Skin epidermis (tissue), 12 donors: Measurements from ENCODE around the gene GALNT2.
A peak's percentile ranks its signal among the peaks of the same experiment; 100 is the strongest.

Experiments
- H3K27ac ChIP-seq, 21 experiments: fragments of 200-600 bp; sonication (generic) in 11 of 21; one replicate each; pipeline ENCODE4 v1.5.0; 2020; ENCODE audit warnings: mild to moderate bottlenecking in 3 of 21, inconsistent platforms in 2 of 21, moderate library complexity in 2 of 21
- H3K4me3 ChIP-seq, 7 experiments: fragments of 200-600 bp; sonication (generic) in 2 of 7; one replicate each; pipeline ENCODE4 v1.5.0; 2020; ENCODE audit warnings: inconsistent platforms in 2 of 7, mild to moderate bottlenecking in 2 of 7, moderate library complexity in 1 of 7

The GALNT2 gene

DNA sequence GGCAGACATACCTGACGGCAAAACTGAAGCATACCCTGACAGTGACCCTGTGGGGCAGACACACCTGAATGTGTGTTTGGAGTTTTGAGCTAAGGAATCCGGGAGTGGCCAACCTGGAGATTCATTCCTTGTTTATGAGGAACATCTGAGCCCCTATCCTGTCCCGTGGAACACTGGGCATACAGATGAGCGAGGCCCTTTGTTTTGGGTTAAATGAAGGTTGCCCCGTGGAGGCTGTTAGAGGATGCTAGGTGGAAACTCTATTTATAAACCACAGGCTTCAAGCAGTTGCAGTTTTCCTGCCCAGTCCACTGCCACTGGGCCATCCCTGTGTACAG lies 18.1 kb downstream of the GALNT2 start:
- Histone ChIP-seq H3K27ac (peak overlapping the region in 12 of 21 experiments; percentile 20 to 76 (median 56)), H3K4me3 (no peak overlapping the region)

DNA sequence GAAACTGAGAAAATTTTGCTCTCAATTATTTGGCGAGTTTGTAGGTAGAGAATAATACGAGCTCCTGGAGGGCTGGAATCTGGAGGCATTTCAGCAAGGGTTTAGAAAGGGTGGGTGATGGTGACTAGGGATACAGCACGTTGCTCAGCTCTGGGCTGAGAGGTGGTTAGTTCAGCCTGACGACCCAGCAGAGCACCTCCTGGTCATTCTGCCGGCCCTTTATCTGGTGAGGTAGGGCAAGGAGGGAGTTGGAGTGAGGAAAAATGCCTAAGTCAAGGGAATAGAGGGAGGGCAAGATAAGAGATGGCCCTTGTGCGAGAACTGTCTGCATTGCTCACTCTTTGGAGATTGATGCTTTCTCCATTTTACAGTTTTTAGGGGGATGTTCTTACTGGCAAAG lies 19.1 kb downstream of the GALNT2 start:
- Histone ChIP-seq H3K27ac (peak overlapping the region in 3 of 21 experiments; percentile 58 to 76 (median 65)), H3K4me3 (no peak overlapping the region)

DNA sequence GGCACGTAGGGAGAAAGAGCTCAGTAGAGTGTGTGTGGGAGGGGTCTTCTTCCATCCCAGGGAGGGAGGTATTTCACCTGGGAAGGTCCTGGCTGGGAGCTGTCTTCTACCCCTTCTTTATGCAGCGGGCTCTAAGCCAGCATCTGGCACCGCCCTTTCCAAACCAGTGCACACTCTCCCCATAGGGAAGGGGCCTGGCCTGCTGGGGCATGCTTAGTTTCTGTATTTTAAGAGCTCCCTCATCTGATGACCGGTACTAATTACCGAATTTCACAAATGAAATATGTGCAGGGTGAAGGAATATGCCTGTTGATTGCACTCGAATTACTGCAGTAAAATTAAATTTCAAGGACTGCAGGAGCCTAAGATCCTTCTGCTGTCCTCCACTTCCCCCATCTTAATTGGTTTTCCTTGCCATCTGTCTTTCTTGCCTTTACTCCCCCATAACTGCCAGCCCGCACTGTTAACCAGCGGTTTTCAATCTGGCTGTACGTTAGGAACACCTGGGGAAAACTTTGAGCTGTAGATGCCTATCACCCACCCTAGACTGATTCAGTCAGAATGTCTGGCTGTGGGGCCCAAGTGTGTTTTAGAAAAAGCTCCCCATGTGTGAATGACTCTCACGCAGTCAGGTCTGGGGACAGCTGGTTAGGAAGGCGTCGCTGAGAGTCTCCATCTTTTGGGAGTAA lies 20.1 kb downstream of the GALNT2 start:
- Histone ChIP-seq H3K27ac (peak overlapping the region in 2 of 21 experiments; percentile 14 to 76), H3K4me3 (no peak overlapping the region)

DNA sequence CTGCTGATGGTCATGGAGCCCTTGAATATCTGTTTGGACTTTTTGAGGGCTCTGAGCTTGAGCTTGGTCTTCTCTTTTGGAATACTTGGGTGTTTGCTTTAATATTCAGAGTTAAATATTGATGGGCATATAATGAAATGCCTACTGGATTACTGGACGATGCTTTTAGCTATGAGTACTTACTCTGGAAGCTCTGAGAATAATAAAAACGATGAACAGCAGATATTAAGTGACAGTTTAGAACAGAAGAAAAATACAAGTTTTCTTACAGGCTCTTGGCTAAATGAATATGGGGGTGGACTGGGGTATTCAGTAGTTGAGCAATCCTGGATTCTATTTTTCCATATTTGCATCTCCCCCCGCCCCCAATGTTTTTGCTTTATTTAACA lies 20.7 kb downstream of the GALNT2 start:
- peak overlapping the region in 1 of 21 experiments; percentile 14 for H3K27ac ChIP-seq
- no peak overlapping the region for H3K4me3 ChIP-seq

DNA sequence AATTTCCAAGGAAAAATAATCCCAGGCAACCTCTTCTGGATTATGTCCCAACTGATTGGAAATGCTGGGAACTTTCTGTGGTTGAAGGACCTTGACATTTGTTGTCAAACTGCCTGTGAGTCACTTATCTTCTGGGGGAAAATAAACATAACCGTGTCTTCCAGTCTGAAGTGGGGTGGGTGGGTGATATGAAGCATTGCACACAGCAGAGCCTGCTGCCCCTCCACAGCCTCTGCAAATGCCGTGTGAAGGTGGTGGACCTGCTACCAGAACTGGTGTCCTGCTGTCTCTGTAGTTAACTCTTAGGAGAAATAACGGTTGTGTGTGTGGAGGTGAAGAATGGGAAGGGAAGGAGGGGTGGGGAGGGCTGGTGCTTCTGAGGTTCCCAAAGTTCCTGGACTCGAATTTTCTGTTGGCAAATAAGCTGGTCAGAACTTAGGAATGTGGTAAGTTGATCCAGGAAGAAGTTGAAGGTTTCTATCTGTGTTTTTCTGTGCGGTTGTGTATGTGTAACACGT lies 23.2 kb downstream of the GALNT2 start:
- no peak overlapping the region for H3K4me3 ChIP-seq
- H3K27ac ChIP-seq, result no peak overlapping the region

DNA sequence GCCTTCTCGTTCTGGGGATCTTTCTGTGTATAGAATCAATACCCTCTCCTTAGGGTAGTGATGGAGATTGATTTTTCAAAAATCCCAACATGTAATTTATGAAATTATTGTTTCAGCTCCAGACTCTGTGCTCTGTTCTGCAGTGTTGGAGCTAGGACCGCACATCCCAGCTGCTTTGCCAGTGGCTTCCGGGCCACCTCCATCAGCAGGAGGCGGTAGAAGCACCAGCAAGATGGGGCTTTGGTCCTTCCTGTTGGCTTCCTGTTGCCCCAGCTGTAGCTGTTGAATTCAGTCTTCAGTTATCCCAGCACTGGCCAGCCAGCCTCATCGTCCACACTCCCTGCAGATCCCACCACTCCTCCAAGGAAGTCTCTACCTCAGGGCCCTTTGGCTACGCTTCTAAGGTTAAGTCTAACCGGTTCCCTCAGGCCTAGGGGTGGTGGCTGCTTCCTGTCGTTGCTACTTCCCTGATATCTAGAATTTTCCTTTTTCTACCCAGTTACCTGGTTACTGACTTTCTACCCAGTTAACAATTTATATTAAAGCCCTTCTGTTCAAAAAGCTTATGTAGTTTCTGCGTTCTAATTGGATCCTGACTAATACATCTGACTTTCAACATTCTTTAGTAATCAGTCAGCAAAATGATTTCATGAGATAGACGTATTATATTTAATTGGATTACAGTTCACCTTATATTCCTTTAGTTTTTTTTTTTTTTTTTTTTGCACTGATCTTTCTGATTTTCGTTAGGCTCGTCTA lies 24.6 kb downstream of the GALNT2 start:
- Histone ChIP-seq H3K27ac (no peak overlapping the region), H3K4me3 (no peak overlapping the region)

DNA sequence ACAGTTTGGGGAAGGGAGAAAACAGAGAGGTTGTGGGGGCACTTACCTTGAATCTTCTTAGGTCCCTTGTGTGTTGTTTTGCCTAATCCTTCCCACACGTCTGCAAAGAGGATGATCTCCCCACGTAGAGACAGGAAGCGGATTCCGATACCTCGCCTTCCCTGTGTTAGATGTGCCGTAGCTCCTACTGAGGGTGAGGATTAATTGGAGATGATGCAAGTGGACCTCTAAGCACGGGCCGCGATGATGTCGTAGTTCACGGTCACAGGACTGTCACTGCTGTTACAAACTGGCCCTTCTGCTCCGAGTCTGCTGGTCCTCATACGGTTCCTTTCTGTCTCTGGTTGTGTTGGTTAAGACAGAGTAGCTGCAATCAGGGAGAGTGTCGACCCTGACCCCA lies 27.7 kb downstream of the GALNT2 start:
- Histone ChIP-seq H3K27ac (no peak overlapping the region), H3K4me3 (no peak overlapping the region)

DNA sequence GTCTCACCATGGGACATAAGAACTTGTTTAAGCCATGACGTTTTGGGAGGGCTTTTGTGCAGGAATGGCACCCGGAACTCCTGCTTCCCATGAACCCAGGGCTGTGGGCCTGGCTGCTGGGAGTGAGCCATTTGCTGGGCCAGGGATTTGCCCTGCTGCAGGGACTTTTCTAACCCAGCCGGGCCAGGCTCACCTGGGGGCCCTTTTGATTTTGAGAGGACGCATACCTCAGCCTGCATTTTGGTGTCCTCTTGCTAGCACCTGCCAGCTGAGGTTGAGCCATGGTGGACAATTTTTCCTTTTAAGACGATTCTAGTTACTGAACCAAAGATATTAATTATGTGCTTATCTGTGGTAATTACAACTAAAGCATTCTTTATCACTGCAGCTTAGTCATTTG lies 28.9 kb downstream of the GALNT2 start:
- no peak overlapping the region for H3K4me3 ChIP-seq
- no peak overlapping the region for H3K27ac ChIP-seq

DNA sequence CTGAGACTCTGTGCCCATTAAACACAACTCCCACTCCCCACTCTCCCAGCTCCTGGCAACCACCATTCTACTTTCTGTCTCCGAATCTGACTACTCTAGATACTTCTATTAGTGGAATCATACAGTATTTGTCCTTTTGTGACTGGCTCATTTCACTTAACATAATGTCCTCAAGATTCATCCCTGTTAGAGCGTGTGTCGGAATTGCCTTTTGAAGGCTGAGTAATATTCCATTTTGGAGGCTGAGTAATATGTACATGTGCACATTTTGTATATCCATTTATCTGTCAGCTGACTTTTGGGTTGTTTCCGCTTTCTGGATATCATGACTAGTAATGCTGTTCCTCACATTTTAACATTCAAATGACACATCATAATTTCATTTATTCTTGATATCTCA lies 30.3 kb downstream of the GALNT2 start:
- no peak overlapping the region for H3K4me3 ChIP-seq
- H3K27ac ChIP-seq, result no peak overlapping the region

DNA sequence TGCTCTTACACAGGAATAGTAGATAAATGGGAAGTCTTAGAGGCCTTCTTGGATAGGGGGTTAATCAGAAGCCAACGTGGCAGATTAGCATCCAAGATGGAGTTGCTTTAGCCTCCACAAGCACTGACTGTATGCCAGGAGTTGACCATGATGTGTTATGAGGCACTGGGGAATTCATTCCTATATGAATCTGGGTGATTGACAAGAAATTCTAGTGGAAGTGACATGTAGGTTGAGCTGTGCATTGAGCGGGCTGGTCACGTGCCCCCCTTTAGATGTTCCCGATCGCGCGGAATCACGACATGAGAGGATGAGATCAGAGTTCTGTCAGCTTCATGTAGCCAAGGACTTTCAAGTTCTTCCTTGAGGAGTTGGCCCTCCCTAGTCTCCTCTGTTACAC lies 31.7 kb downstream of the GALNT2 start:
- no peak overlapping the region for H3K4me3 ChIP-seq
- H3K27ac ChIP-seq, result no peak overlapping the region

DNA sequence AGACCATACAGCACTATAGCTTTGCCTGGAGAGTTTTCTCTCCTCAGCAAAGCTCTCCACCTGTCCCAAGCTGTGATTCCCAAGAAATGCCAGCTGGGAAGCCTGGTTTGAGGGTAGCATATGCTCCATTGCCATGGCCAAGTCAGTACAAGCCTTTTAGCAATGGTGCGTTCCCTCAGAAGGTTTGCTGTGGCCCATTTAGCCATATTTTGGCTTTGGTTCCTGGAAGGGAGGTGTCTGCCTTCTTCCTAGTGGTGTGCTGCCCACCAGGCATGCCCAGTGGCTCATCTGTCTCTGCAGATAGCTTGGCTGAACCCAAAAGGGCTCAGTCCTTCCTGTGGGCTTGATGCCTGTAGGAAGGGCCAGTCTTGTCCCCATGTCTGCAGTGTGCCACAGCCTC lies 32.4 kb downstream of the GALNT2 start:
- Histone ChIP-seq H3K4me3 (no peak overlapping the region), H3K27ac (no peak overlapping the region)

DNA sequence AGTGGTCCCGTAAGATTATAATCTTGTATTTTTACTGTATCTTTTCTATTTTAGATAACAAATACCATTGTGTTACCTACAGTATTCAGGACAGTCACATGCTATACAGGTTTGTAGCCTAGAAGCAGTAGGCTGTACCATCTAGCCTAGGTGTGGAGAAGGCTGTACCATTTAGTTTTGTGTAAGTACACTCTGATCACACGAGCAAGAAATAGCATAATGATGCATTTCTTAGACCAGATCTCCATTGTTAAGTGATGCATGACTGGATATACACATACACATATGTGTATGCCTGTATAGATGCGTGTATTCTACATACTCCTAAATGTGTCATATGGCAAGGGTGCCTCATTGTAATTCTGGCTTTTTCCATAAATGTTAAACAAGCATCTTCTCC lies 33.9 kb downstream of the GALNT2 start:
- Histone ChIP-seq H3K27ac (no peak overlapping the region), H3K4me3 (no peak overlapping the region)

DNA sequence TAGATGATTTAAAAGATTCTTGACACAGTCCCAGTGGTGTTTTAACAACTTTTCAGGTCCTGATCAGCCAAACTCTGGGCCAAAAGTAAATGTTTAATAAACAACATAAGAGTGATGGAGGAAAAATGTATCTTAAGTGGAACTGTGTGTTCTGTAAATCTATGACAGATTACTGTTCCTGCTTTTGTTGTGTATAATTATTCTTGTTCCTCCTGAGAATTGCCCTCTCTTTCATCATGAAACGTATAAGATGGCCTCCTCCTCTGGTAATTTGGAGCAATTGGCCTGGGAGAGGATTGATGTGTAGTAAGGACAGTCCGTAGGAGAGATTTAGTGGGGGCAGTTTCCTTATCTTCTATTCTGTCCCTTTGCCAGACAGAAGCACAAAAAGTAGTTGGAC lies 34.5 kb downstream of the GALNT2 start:
- no peak overlapping the region for H3K4me3 ChIP-seq
- H3K27ac ChIP-seq, result no peak overlapping the region

DNA sequence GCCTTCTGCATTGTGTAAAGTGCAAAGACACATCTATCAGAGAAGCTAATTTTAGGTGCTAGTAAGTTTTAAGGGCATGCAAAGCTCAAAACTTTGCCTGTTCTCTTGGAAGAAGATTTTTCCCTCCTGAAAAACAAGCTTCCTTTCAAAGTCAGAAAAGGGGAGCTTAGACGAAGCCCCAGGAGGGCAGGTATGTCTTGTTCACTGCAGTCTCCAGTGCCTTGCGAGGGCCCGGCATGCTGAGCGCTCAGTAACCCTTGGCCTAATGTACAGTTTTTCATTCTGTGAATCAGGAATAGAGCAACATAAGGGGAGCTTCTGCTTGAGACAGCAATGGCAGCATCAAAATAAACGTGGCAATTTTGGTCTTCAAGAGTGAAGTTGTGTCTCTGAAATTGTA lies 35.0 kb downstream of the GALNT2 start:
- Histone ChIP-seq H3K27ac (no peak overlapping the region), H3K4me3 (no peak overlapping the region)

DNA sequence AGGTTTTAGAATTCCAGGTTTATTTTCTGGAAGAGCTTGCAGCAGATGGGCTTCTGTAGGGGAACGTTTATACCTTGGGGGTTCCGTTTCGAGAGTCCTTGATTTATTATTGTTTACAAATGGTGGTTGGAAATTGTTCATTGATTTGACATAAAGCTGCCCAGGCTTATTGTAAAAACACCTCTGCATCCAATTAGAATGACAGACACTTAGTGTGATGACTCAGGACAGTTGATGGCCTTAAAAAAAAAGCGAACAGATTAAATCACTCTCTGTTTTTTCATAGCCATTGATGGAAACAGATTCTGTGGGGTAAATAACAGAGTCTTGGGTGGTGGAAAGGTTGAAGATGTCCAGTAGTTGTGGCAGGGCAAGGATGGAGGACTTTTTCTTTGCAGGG lies 35.4 kb downstream of the GALNT2 start:
- Histone ChIP-seq H3K27ac (no peak overlapping the region), H3K4me3 (no peak overlapping the region)

DNA sequence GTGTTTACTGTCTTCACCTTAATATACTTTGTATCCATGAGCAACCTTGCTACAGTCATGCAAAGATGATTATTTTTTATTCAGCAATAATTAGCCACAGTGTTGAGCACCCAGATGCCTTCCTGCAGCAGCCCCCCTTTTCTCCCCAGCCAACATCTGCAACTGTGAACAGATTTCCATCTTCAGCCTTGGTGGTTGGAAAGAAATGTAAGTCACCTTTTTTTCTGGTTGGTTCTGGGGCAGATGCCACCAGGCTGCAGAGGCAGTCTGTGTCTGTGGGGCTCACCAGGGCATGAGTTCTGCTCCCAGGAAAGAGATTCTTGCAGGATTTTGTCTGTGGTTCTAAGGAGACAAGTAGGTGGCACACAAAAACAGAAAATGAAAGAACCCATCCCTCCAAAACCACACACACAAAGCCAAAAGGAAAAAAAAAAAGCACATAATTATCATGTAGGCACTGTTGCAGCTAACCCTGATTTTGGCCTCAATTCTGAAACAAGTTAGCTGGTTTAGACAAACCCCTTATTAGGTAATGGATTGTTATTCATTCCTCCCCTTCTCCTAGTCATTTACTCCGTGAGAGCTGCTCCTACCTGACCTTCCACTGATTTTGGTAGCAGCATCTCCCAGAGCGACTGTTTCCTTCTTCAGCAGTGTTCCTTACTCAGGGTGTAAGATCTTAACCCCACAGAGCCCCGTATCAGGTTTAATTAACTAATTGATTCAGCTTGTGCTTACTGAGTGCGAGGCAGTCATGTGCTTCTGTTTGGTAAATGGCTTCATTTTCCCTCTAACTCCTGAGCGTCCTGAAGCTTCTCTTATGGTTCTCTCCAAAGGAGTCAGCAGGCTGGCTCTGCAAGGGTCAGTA lies 36.5 kb downstream of the GALNT2 start:
- peak overlapping the region in 7 of 21 experiments; percentile 3 to 68 (median 39) for H3K27ac ChIP-seq
- no peak overlapping the region for H3K4me3 ChIP-seq

DNA sequence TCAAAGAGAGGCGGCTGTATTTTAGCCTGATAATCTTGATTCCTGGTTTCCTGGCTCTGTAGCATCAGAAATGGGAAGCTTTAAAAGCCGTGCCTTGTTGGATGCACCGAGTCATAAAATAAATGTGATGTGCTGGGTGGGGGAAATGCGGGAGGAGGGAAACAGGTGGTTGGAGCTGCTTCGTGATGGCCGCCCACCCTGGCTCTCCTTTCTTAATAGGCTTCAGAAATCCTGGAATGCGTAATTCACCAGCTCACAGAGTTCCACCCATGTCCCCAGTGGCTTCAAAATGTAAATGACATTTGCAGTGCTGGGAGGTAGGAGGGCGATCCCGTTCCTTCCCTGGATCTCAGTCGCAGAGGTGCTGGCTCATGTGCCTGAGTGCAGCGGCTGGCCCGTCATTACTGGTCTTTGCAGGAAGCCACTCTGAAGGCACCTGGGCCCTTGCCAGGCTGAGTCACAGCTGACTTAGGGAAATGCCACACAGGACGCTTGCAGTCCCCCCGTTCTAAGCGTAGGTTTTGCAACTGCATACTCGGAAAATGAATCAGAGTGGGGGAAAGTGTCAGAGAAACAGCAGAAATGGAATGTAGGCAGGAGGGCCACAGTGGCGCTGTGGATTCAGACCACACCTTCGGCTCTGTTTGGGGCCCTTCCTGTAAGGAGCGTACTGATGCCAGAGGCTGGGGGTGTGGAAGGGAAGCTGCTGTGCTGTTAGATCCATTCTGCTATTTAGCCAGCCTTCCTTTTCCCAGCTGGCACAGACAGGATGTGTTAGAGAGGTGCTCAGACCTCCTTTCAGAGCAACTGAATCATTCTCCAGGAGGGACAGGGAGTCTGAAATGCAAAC lies 37.6 kb downstream of the GALNT2 start:
- peak overlapping the region in 14 of 21 experiments; percentile 1 to 78 (median 54) for H3K27ac ChIP-seq
- no peak overlapping the region for H3K4me3 ChIP-seq

DNA sequence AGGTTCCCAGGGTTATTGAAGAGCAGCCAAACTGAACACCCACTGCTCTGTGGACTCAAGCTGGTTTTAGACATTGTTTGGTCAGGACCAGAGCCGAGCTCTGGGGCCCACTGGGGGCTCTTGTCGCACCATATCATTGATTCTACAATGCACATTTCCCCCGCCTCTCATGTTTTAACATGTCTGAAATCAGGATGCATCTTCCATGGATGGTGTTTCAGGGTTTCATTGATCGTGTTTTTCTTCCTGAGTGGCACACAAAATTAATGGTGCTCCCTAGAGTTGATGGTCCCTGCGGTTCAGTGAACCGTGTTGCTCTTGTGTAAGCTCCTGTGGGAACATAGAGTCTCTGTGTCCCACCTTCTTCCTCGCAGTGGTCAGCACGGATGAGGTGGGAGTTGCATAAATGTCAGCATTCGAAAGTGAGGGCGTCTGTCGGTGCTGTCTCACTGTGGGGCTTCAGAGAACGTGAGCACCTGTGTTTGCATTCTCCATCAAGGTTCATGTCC lies 38.3 kb downstream of the GALNT2 start:
- peak overlapping the region in 14 of 21 experiments; percentile 1 to 78 (median 54) for H3K27ac ChIP-seq
- no peak overlapping the region for H3K4me3 ChIP-seq
